ENCODE data around the gene EIF5. TPM values are rescaled to one million over a fixed set of nuclear protein-coding genes. Genes with fewer than 3 reads are reported as not detected.
A peak's percentile ranks its signal among the peaks of the same experiment; 100 is the strongest.

Gene EIF5
- polyA plus RNA-seq, 1 donor (not counting 4 experiments of a cell fraction or from before 2014, with no cell fraction given): 221 TPM

DNA sequence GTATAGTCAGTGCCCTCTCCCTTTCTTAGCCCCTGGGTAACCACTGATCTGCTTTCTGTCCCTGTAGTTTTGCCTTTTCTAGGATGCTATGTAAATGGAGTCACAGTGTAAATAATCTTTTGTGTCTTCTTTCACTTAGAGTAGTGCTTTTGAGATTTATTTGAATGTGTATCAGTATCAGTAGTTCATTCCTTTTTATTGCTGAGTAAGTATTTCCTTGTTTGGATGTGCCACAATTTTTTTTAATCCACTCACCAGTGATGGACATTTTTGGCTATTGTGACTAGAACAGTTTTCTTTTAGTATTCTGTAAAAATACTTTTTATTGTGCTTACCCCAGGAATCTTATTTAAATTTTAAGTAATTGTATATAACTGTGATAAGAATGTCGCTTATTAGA is 54.6 kb downstream of the EIF5 start:
- H3K4me1 ChIP-seq (ENCODE audit: control insufficient read depth, extremely low read depth, insufficient read depth, low read length): peaks cover 25% of the 10 kb centered on the region
- peaks cover 2% of the 10 kb centered on the region for H3K9me1 ChIP-seq (ENCODE audit: control insufficient read depth, extremely low read depth, insufficient read depth, low read length)
- H3K27ac ChIP-seq (ENCODE audit: control insufficient read depth, insufficient read depth, low read length): no peak overlapping the region
- H3K27me3 ChIP-seq (ENCODE audit: control insufficient read depth, extremely low read depth, insufficient read depth, low read length): no peaks in the 10 kb centered on the region
- TF ChIP-seq, protein P1, sequence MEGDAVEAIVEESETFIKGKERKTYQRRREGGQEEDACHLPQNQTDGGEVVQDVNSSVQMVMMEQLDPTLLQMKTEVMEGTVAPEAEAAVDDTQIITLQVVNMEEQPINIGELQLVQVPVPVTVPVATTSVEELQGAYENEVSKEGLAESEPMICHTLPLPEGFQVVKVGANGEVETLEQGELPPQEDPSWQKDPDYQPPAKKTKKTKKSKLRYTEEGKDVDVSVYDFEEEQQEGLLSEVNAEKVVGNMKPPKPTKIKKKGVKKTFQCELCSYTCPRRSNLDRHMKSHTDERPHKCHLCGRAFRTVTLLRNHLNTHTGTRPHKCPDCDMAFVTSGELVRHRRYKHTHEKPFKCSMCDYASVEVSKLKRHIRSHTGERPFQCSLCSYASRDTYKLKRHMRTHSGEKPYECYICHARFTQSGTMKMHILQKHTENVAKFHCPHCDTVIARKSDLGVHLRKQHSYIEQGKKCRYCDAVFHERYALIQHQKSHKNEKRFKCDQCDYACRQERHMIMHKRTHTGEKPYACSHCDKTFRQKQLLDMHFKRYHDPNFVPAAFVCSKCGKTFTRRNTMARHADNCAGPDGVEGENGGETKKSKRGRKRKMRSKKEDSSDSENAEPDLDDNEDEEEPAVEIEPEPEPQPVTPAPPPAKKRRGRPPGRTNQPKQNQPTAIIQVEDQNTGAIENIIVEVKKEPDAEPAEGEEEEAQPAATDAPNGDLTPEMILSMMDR (optimal IDR thresholded peaks at IDR 0.05 in 1 of 3, IDR thresholded peaks at IDR 0.05 in 1 of 3, conservative IDR thresholded peaks at IDR 0.05 in 1 of 3; ENCODE audit: extremely low read depth in 1 of 3, insufficient read depth in 2 of 3, low read length in 3 of 3): no peak
- no peak for TF ChIP-seq EZH2 (IDR thresholded peaks at IDR 0.05; ENCODE audit: low read length)
- no peak for FAIRE-seq
- H3K4me2 ChIP-seq (ENCODE audit: control insufficient read depth, extremely low read depth, insufficient read depth, low read depth, low read length): peak overlapping the region; percentile 81
- H3K9me3 ChIP-seq (ENCODE audit: control insufficient read depth, low read depth, low read length): no peaks in the 10 kb centered on the region
- peak overlapping the region; percentile 29 to 94 (median 71) for H3K4me3 ChIP-seq (ENCODE audit: control insufficient read depth in 2 of 3, extremely low read depth in 1 of 3, insufficient read depth in 2 of 3, low read depth in 1 of 3, low read length in 3 of 3)
- H4K20me1 ChIP-seq (ENCODE audit: control insufficient read depth, extremely low read depth, insufficient read depth, low read length): peaks cover 40% of the 10 kb centered on the region
- peaks cover 90% of the 10 kb centered on the region for H3K79me2 ChIP-seq (ENCODE audit: control insufficient read depth, insufficient read depth, low read length)
- peaks cover 1 to 6% of the 10 kb centered on the region in 2 experiments for H3K36me3 ChIP-seq (ENCODE audit: control insufficient read depth in 2 of 2, extremely low read depth in 1 of 2, insufficient read depth in 2 of 2, low read length in 2 of 2)
- H3K9ac ChIP-seq (ENCODE audit: control insufficient read depth, extremely low read depth, insufficient read depth, low read length): no peak overlapping the region
- dilution Hi-C loops (cut with MboI; ENCODE audit: extremely low pct_ligation_motif_present, low sequenced_read_pairs): no loop called here
- no peak for DNase-seq (ENCODE audit: low read depth, low spot score)
- no peak overlapping the region for H2AFZ ChIP-seq (ENCODE audit: control insufficient read depth, low read length)

DNA sequence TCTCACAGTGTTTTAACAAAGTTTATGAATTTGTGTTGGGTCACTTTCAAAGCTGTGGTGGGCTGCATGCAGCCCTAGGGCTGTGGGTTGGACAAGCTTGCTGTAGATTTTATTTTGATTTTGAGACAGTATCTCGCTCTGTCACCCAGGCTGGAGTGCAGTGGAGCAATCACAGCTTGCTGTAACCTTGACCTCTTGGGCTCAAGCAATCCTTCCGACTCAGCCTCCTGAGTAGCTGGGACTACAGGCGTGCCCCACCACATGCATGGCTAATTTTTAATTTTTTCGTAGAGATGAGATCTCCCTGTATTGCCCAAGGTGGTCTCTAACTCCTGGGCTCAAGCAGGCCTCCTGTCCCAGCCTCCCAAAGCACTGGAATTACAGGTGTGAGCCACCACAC is 56.6 kb downstream of the EIF5 start:
- H3K9me1 ChIP-seq (ENCODE audit: control insufficient read depth, extremely low read depth, insufficient read depth, low read length): peaks cover 2% of the 10 kb centered on the region
- FAIRE-seq (no peak), DNase-seq (ENCODE audit: low read depth, low spot score) (no peak)
- H3K79me2 ChIP-seq (ENCODE audit: control insufficient read depth, insufficient read depth, low read length): peaks cover 96% of the 10 kb centered on the region
- peaks cover 58% of the 10 kb centered on the region for H4K20me1 ChIP-seq (ENCODE audit: control insufficient read depth, extremely low read depth, insufficient read depth, low read length)
- H3K9ac ChIP-seq (ENCODE audit: control insufficient read depth, extremely low read depth, insufficient read depth, low read length): no peak overlapping the region
- H3K27ac ChIP-seq (ENCODE audit: control insufficient read depth, insufficient read depth, low read length): no peak overlapping the region
- H3K9me3 ChIP-seq (ENCODE audit: control insufficient read depth, low read depth, low read length): no peaks in the 10 kb centered on the region
- H3K4me2 ChIP-seq (ENCODE audit: control insufficient read depth, extremely low read depth, insufficient read depth, low read depth, low read length): no peak overlapping the region
- TF ChIP-seq EZH2 (IDR thresholded peaks at IDR 0.05; ENCODE audit: low read length): no peak
- TF ChIP-seq, protein P1 (optimal IDR thresholded peaks at IDR 0.05 in 1 of 3, IDR thresholded peaks at IDR 0.05 in 1 of 3, conservative IDR thresholded peaks at IDR 0.05 in 1 of 3; ENCODE audit: extremely low read depth in 1 of 3, insufficient read depth in 2 of 3, low read length in 3 of 3): no peak
- H3K27me3 ChIP-seq (ENCODE audit: control insufficient read depth, extremely low read depth, insufficient read depth, low read length): no peaks in the 10 kb centered on the region
- no peak overlapping the region for H3K4me3 ChIP-seq (ENCODE audit: control insufficient read depth in 2 of 3, extremely low read depth in 1 of 3, insufficient read depth in 2 of 3, low read depth in 1 of 3, low read length in 3 of 3)
- peaks cover 30% of the 10 kb centered on the region for H3K4me1 ChIP-seq (ENCODE audit: control insufficient read depth, extremely low read depth, insufficient read depth, low read length)
- no peak overlapping the region for H2AFZ ChIP-seq (ENCODE audit: control insufficient read depth, low read length)
- H3K36me3 ChIP-seq (ENCODE audit: control insufficient read depth in 2 of 2, extremely low read depth in 1 of 2, insufficient read depth in 2 of 2, low read length in 2 of 2): peaks cover 1 to 9% of the 10 kb centered on the region in 2 experiments
- dilution Hi-C loops (cut with MboI; ENCODE audit: extremely low pct_ligation_motif_present, low sequenced_read_pairs): no loop called here

All from keratinocyte (primary cell).